GM04503 (cell line): ENCODE measurements around the gene BAHCC1.

Experiments used
- DNase-seq: peaks from one replicate; pipeline ENCODE4 v3.0.0-alpha.2; 2012; ENCODE audit warnings: low read depth

The BAHCC1 gene

GRCh38 chr17:81514739-81515529 is 119.7 kb downstream of the BAHCC1 start:
- no peak for DNase-seq

DNA sequence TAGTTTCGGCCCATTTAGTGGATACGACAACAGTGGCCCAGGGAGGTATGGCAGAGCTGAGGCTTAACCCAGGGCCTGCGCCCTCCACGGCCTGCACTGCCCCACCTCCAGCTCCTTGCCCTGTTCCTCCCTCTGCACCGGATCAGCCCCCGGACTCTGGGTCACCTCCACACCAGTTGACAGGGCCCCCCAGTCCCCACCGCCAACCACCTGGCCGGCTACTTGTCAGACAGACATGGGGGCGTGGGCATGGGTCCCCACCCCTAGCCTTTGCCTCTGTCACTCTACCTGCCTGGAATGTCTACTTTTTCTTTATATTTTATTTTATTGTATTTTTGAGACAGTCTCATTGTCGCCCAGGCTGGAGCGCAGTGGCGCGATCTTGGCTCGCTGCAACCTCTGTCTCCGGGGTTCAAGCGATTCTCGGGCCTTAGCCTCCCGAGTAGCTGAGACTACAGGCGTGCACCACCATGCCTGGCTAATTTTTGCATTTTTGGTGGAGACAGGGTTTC is 120.3 kb downstream of the BAHCC1 start:
- DNase-seq = no peak
